Measurements from ENCODE around the gene WFIKKN2.

GRCh38 chr17:50861822-50862528 is 26.6 kb downstream of the WFIKKN2 start:
- TF ChIP-seq EZH2 (IDR thresholded peaks at IDR 0.05; ENCODE audit: borderline replicate concordance, low read length): no peak
- TF ChIP-seq CTCF (IDR thresholded peaks at IDR 0.05; ENCODE audit: low read length): no peak

Data from OCI-LY1 (cell line).